Mammary epithelial cell (primary cell): ENCODE data around the gene C1QTNF12.

Experiments used
- EZH2 ChIP-seq: IDR thresholded peaks from 2 replicates; pipeline ENCODE4 v1.6.1; 2012; ENCODE audit warnings: low read length, inconsistent platforms, borderline replicate concordance
- TF ChIP-seq, protein P1 (sequence below), 2 donors: IDR thresholded peaks in 1 of 2; conservative IDR thresholded peaks in 1 of 2; 2 replicates each; pipeline ENCODE4 v1.5.1; 2011 to 2012; ENCODE audit warnings: inconsistent platforms in 2 of 2, low read length in 2 of 2, mild to moderate bottlenecking in 2 of 2, control low read depth in 1 of 2, low read depth in 1 of 2; ENCODE audit not compliant: insufficient read depth in 1 of 2; ENCODE audit errors: extremely low read depth in 1 of 2

DNA sequence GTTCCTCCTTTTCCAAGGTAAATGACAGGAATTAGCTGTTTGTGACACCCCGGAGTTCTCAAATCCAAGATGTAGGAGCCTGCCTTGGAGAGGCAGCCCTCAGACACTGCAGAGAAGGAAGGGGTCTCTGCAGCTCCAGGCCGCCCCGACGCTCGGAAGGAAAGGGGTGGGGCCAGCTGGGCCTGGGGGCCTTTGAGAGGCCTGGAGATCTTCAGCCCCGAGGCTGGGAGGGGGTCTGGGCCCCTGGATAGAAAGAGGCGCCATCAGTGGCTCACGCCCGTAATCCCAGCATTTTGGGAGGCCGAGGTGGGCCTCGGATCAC is 39.0 kb downstream of the C1QTNF12 start:
- TF ChIP-seq, protein P1, sequence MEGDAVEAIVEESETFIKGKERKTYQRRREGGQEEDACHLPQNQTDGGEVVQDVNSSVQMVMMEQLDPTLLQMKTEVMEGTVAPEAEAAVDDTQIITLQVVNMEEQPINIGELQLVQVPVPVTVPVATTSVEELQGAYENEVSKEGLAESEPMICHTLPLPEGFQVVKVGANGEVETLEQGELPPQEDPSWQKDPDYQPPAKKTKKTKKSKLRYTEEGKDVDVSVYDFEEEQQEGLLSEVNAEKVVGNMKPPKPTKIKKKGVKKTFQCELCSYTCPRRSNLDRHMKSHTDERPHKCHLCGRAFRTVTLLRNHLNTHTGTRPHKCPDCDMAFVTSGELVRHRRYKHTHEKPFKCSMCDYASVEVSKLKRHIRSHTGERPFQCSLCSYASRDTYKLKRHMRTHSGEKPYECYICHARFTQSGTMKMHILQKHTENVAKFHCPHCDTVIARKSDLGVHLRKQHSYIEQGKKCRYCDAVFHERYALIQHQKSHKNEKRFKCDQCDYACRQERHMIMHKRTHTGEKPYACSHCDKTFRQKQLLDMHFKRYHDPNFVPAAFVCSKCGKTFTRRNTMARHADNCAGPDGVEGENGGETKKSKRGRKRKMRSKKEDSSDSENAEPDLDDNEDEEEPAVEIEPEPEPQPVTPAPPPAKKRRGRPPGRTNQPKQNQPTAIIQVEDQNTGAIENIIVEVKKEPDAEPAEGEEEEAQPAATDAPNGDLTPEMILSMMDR (conservative IDR thresholded peaks at IDR 0.05 in 1 of 2, IDR thresholded peaks at IDR 0.05 in 1 of 2; ENCODE audit: extremely low read depth in 1 of 2, insufficient read depth in 1 of 2, low read depth in 1 of 2, low read length in 2 of 2) = no peak
- TF ChIP-seq EZH2 = no peak
